Activated B cell treated with CpG ODN at 0.5 μM for 24 hours (primary cell): ENCODE measurements around the gene PRUNE2. TPM values are rescaled to one million over a fixed set of nuclear protein-coding genes. Genes with fewer than 3 reads are reported as not detected.

Experiments used
- ATAC-seq: fragments of 200-7000 bp; cut with Tn5 transposase; one replicate; pipeline ENCODE4 v1.10.0; 2021; ENCODE audit warnings: low read depth, mild to moderate bottlenecking, moderate library complexity
- CTCF ChIA-PET: fragments of 350-600 bp; sonication (Branson Sonifier 250); formaldehyde crosslinking; loops from one replicate; lab custom pipeline; 2021; ENCODE audit warnings: antibody characterized with exemption; lab: Charles Lee
- POLR2A ChIA-PET: fragments of 350-600 bp; sonication (Branson Sonifier 250); formaldehyde crosslinking; loops from one replicate; lab custom pipeline; 2021; ENCODE audit warnings: antibody characterized with exemption; lab: Charles Lee
- DNase-seq: peaks from one replicate; pipeline ENCODE4 v3.0.0; 2022
- H3K27ac Mint-ChIP-seq: one replicate; pipeline ENCODE4 v1.8.0; 2020; ENCODE audit warnings: mixed read lengths
- H3K27me3 Mint-ChIP-seq: one replicate; pipeline ENCODE4 v1.8.0; 2021; ENCODE audit warnings: mixed read lengths
- H3K36me3 Mint-ChIP-seq: one replicate; pipeline ENCODE4 v1.8.0; 2021; ENCODE audit warnings: low read depth, mixed read lengths
- H3K4me1 Mint-ChIP-seq: one replicate; pipeline ENCODE4 v1.8.0; 2021; ENCODE audit warnings: mixed read lengths
- H3K4me3 Mint-ChIP-seq: one replicate; pipeline ENCODE4 v1.8.0; 2020; ENCODE audit warnings: mild to moderate bottlenecking, mixed read lengths
- H3K9me3 Mint-ChIP-seq: one replicate; pipeline ENCODE4 v1.8.0; 2020; ENCODE audit warnings: mixed read lengths
- CTCF ChIP-seq: fragments of 200-600 bp; IDR thresholded peaks from one replicate; pipeline ENCODE4 v1.8.0; 2022; ENCODE audit warnings: antibody characterized with exemption, mild to moderate bottlenecking
- intact Hi-C: fragments of 100-400 bp; cut with micrococcal nuclease; formaldehyde crosslinking; loops from one replicate; pipeline ENCODE4 v1.15.1; 2024
- total RNA-seq: library from RNA; stranded (reverse); gene quantifications from 2 replicates; pipeline ENCODE4 v1.2.3, GENCODE V29; 2022

The PRUNE2 gene
- total RNA-seq, 1 donor from 2014 or later: not detected

- H3K27me3 Mint-ChIP-seq: peaks cover 26% of the 10 kb centered on the region
- H3K4me3 Mint-ChIP-seq: no peak overlapping the region
- CTCF ChIA-PET: no interaction called here
- no peak for DNase-seq
- H3K36me3 Mint-ChIP-seq: no peaks in the 10 kb centered on the region
- POLR2A ChIA-PET: no interaction called here
- TF ChIP-seq CTCF: no peak
- no peak overlapping the region for H3K27ac Mint-ChIP-seq
- H3K4me1 Mint-ChIP-seq: peaks cover 4% of the 10 kb centered on the region
- intact Hi-C loops: loop anchor here (10.0 kb wide), 1 partner anchor 404 kb away; no protein-coding TSS in a partner anchor
- no peak for ATAC-seq
- H3K9me3 Mint-ChIP-seq: no peaks in the 10 kb centered on the region
Measured at GRCh38 chr9:76709020-76709419, 196.9 kb downstream of the PRUNE2 start.

GRCh38 chr9:76707510-76707909 lies 198.4 kb downstream of the PRUNE2 start:
- Mint-ChIP-seq H3K36me3 (no peaks in the 10 kb centered on the region), H3K4me1 (peaks cover 6% of the 10 kb centered on the region), H3K4me3 (no peak overlapping the region), H3K27me3 (peaks cover 26% of the 10 kb centered on the region), H3K9me3 (no peaks in the 10 kb centered on the region), H3K27ac (no peak overlapping the region)
- TF ChIP-seq CTCF: no peak
- intact Hi-C loops: loop anchor here (10.0 kb wide), 1 partner anchor 403 kb away; no protein-coding TSS in a partner anchor
- POLR2A ChIA-PET: no interaction called here
- ATAC-seq (no peak), DNase-seq (no peak)
- CTCF ChIA-PET: interaction anchor here (1.0 kb wide), 1 partner anchor 22 kb away, joined by 3 read pairs; no protein-coding TSS in a partner anchor

- H3K27me3 Mint-ChIP-seq: peaks cover 27% of the 10 kb centered on the region
- TF ChIP-seq CTCF: peak; percentile 29
- H3K4me3 Mint-ChIP-seq: no peak overlapping the region
- CTCF ChIA-PET: interaction anchor here (0.6 to 5.8 kb wide), 9 partner anchors 46 to 1439 kb away, joined by 3 to 54 read pairs (median 5); partner anchors contain the start of genes GCNT1 and RFK
- H3K9me3 Mint-ChIP-seq: no peaks in the 10 kb centered on the region
- POLR2A ChIA-PET: no interaction called here
- peaks cover 6% of the 10 kb centered on the region for H3K4me1 Mint-ChIP-seq
- H3K27ac Mint-ChIP-seq: no peak overlapping the region
- ATAC-seq (peak; percentile 40), DNase-seq (no peak)
- intact Hi-C loops: loop anchor here (1.0 to 10.0 kb wide), 5 partner anchors 46 to 1517 kb away; no protein-coding TSS in a partner anchor
- no peaks in the 10 kb centered on the region for H3K36me3 Mint-ChIP-seq
Measured at GRCh38 chr9:76704593-76705204, 201.2 kb downstream of the PRUNE2 start.

GRCh38 chr9:76703270-76703669 lies 202.6 kb downstream of the PRUNE2 start:
- ChIA-PET CTCF (interaction anchor here (0.9 to 5.8 kb wide), 7 partner anchors 36 to 310 kb away, joined by 3 to 54 read pairs (median 4); partner anchors contain the start of gene RFK), POLR2A (no interaction called here)
- Mint-ChIP-seq H3K27me3 (peaks cover 17% of the 10 kb centered on the region), H3K36me3 (no peaks in the 10 kb centered on the region), H3K27ac (no peak overlapping the region), H3K4me3 (no peak overlapping the region), H3K4me1 (peaks cover 6% of the 10 kb centered on the region), H3K9me3 (no peaks in the 10 kb centered on the region)
- no peak for DNase-seq
- no peak for TF ChIP-seq CTCF
- intact Hi-C loops: loop anchor here (5.0 to 10.0 kb wide), 2 partner anchors 398 to 1516 kb away; no protein-coding TSS in a partner anchor
- ATAC-seq: no peak

GRCh38 chr9:76701441-76702039 lies 204.4 kb downstream of the PRUNE2 start:
- Mint-ChIP-seq H3K27me3 (peaks cover 15% of the 10 kb centered on the region), H3K4me1 (peaks cover 6% of the 10 kb centered on the region), H3K4me3 (no peak overlapping the region), H3K9me3 (no peaks in the 10 kb centered on the region), H3K27ac (no peak overlapping the region), H3K36me3 (no peaks in the 10 kb centered on the region)
- intact Hi-C loops: loop anchor here (5.0 to 10.0 kb wide), 2 partner anchors 397 to 1514 kb away; no protein-coding TSS in a partner anchor
- DNase-seq (no peak), ATAC-seq (no peak)
- ChIA-PET CTCF (interaction anchor here (1.7 to 5.8 kb wide), 2 partner anchors 43 to 254 kb away, joined by 3 to 54 read pairs; no protein-coding TSS in a partner anchor), POLR2A (no interaction called here)
- no peak for TF ChIP-seq CTCF
